Uterus (tissue), 2 donors: ENCODE data around the gene APPBP2.

Experiments
- POLR2A ChIP-seq, 2 donors: fragments of 450-650 bp; IDR thresholded peaks; one replicate each; pipeline ENCODE4 v1.6.1; 2016; ENCODE audit warnings: antibody characterized with exemption in 2 of 2, mild to moderate bottlenecking in 1 of 2, moderate library complexity in 1 of 2
- TF ChIP-seq, protein P1 (sequence below), 4 experiments: fragments of 200-600 bp in 2 of 4; fragments of 450-650 bp in 2 of 4; sonication (generic) in 2 of 4; IDR thresholded peaks; one replicate each; pipeline ENCODE4 v1.5.1; 2016 to 2019; ENCODE audit warnings: antibody characterized with exemption in 4 of 4, mild to moderate bottlenecking in 2 of 4, moderate library complexity in 1 of 4

DNA sequence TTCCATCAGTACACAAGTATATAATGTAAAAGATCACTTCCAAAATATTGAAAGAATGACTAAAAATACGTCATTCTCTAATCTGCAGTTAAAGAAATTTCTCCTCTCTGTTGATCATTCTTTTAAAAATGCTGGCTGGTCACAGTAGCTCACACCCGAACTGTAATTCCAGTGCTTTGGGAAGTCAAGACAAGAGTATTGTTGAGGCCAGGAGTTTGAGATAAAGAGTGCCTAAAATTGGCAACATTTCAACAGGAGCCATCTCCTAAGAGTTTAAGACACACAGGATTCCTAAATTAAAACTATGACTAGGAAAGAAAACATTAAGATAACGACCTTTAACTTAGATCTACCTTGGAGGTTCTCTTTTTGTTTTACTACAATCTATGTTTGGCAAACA, 129.6 kb downstream of the APPBP2 start:
- TF ChIP-seq, protein P1, sequence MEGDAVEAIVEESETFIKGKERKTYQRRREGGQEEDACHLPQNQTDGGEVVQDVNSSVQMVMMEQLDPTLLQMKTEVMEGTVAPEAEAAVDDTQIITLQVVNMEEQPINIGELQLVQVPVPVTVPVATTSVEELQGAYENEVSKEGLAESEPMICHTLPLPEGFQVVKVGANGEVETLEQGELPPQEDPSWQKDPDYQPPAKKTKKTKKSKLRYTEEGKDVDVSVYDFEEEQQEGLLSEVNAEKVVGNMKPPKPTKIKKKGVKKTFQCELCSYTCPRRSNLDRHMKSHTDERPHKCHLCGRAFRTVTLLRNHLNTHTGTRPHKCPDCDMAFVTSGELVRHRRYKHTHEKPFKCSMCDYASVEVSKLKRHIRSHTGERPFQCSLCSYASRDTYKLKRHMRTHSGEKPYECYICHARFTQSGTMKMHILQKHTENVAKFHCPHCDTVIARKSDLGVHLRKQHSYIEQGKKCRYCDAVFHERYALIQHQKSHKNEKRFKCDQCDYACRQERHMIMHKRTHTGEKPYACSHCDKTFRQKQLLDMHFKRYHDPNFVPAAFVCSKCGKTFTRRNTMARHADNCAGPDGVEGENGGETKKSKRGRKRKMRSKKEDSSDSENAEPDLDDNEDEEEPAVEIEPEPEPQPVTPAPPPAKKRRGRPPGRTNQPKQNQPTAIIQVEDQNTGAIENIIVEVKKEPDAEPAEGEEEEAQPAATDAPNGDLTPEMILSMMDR (IDR thresholded peaks at IDR 0.05), result no peak
- TF ChIP-seq POLR2A (IDR thresholded peaks at IDR 0.05), result no peak
